ENCODE measurements around the gene PTPRO. TPM values are rescaled to one million over a fixed set of nuclear protein-coding genes. Genes with fewer than 3 reads are reported as not detected.

Gene PTPRO
- total RNA-seq, 4 donors from 2014 or later, result 0.19 to 0.94 (median 0.70) TPM

DNA sequence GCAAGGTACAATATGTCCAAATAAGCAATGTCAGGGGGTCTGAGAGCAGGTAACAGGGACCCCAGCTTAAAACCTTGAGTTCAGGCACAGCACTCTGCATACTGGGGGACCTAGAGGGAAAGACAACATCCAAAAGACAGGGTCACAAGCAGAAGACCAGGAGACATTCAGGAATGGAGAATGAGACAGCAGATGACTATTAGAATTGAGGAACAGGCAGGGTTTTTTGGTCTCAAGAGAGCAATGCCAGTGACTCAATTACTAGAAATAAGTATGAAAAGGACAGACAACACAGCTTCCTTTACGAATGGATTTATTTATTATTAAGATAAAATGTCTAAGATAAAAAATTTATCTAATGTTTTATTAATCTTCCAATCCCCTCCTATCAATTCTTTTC, 223.0 kb downstream of the PTPRO start:
- Histone ChIP-seq H3K9me3 (no peaks in the 10 kb centered on the region), H3K27ac (no peak overlapping the region), H3K36me3 (no peaks in the 10 kb centered on the region), H3K4me3 (no peak overlapping the region), H3K4me1 (no peaks in the 10 kb centered on the region), H3K27me3 (no peaks in the 10 kb centered on the region)
- DNase-seq, result no peak
- in situ Hi-C loops (cut with MboI; ENCODE audit: low sequenced_read_pairs in 4 of 4), result no loop called here
- TF ChIP-seq, protein P1, sequence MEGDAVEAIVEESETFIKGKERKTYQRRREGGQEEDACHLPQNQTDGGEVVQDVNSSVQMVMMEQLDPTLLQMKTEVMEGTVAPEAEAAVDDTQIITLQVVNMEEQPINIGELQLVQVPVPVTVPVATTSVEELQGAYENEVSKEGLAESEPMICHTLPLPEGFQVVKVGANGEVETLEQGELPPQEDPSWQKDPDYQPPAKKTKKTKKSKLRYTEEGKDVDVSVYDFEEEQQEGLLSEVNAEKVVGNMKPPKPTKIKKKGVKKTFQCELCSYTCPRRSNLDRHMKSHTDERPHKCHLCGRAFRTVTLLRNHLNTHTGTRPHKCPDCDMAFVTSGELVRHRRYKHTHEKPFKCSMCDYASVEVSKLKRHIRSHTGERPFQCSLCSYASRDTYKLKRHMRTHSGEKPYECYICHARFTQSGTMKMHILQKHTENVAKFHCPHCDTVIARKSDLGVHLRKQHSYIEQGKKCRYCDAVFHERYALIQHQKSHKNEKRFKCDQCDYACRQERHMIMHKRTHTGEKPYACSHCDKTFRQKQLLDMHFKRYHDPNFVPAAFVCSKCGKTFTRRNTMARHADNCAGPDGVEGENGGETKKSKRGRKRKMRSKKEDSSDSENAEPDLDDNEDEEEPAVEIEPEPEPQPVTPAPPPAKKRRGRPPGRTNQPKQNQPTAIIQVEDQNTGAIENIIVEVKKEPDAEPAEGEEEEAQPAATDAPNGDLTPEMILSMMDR (IDR thresholded peaks at IDR 0.05 in 4 of 5, conservative IDR thresholded peaks at IDR 0.05 in 1 of 5), result no peak
- TF ChIP-seq POLR2A (IDR thresholded peaks at IDR 0.05), result no peak
- ATAC-seq, result no peak
- intact Hi-C loops (cut with DNase I; ENCODE audit: low total_unique reads), result no loop called here

DNA sequence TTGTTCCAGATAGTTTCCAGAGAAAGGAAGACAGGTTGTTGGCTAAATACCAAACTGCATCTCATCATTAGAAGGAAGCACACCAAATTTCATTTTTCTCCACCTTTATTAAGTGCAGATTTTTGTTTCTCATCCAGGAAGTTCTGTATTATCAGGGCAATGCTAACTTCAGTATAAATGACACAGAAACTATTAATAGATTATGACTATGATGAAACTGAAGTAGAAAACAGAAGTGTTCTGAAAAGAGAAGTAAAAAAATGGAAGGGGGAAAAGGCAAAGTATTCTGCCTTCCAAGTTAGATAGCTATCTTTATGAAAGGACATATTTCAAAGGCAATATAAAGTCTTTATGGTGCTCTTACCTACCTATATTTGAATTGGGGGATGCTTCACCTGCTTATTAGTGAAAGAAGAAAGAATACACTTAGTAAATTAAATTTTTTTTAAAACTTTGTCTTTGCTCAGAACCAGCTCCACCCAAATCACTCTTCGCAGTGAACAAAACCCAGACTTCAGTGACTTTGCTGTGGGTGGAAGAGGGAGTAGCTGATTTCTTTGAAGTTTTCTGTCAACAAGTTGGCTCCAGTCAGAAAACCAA, 223.9 kb downstream of the PTPRO start:
- Histone ChIP-seq H3K27me3 (no peaks in the 10 kb centered on the region), H3K9me3 (no peaks in the 10 kb centered on the region), H3K36me3 (no peaks in the 10 kb centered on the region), H3K4me3 (no peak overlapping the region), H3K4me1 (no peaks in the 10 kb centered on the region), H3K27ac (no peak overlapping the region)
- ATAC-seq (no peak), DNase-seq (no peak)
- intact Hi-C loops (cut with DNase I; ENCODE audit: low total_unique reads), result no loop called here
- in situ Hi-C loops (cut with MboI; ENCODE audit: low sequenced_read_pairs in 4 of 4), result no loop called here
- TF ChIP-seq, protein P1 (IDR thresholded peaks at IDR 0.05 in 4 of 5, conservative IDR thresholded peaks at IDR 0.05 in 1 of 5), result no peak
- no peak for TF ChIP-seq POLR2A (IDR thresholded peaks at IDR 0.05)

DNA sequence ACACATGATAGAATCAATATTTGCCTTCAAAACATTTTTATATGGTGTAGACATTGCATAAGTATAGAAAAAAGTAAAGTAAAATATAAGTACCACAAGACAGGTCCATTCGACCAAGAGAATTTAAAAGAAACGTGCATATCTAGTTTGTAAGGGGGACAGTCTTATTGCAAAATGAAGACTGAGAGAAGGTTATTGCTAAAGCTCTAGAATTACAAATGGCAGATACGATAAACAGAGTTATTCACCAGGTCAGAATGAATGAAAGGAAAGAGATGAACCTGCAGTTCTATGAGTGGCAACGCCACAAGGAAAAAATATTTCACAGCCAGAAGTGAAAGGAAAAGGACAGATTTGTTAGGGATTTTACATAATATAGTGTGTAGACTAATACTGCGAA, 224.8 kb downstream of the PTPRO start:
- intact Hi-C loops (cut with DNase I; ENCODE audit: low total_unique reads), result no loop called here
- ATAC-seq (no peak), DNase-seq (no peak)
- no peaks in the 10 kb centered on the region for H3K4me1 ChIP-seq
- TF ChIP-seq POLR2A (IDR thresholded peaks at IDR 0.05), result no peak
- TF ChIP-seq, protein P1 (IDR thresholded peaks at IDR 0.05 in 4 of 5, conservative IDR thresholded peaks at IDR 0.05 in 1 of 5), result no peak
- no peak overlapping the region for H3K4me3 ChIP-seq
- H3K9me3 ChIP-seq, result no peaks in the 10 kb centered on the region
- H3K36me3 ChIP-seq, result no peaks in the 10 kb centered on the region
- no peak overlapping the region for H3K27ac ChIP-seq
- H3K27me3 ChIP-seq, result no peaks in the 10 kb centered on the region
- in situ Hi-C loops (cut with MboI; ENCODE audit: low sequenced_read_pairs in 4 of 4), result no loop called here

DNA sequence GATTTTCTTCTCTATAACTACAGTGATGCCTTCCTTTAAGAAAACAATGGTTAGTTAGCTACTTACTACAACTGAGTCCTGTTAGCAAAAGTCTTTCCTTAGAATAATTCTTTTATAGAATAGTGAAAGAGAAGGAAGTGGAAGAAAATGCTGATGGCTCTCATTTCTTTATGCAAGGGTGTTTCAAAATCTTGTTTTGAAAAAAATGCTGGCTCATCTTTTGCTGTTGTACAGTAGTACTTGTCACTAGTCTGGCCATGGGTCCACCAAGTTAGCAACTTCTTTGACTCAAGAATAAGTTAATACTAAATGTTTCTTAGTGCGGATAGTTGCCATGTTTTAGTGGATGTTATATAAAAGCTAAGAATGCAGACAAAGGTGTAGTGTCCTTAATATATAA, 225.4 kb downstream of the PTPRO start:
- Histone ChIP-seq H3K27ac (no peak overlapping the region), H3K4me3 (no peak overlapping the region), H3K4me1 (no peaks in the 10 kb centered on the region), H3K36me3 (no peaks in the 10 kb centered on the region), H3K9me3 (no peaks in the 10 kb centered on the region), H3K27me3 (no peaks in the 10 kb centered on the region)
- in situ Hi-C loops (cut with MboI; ENCODE audit: low sequenced_read_pairs in 4 of 4), result no loop called here
- ATAC-seq (no peak), DNase-seq (no peak)
- intact Hi-C loops (cut with DNase I; ENCODE audit: low total_unique reads), result no loop called here
- TF ChIP-seq, protein P1 (IDR thresholded peaks at IDR 0.05 in 4 of 5, conservative IDR thresholded peaks at IDR 0.05 in 1 of 5), result no peak
- TF ChIP-seq POLR2A (IDR thresholded peaks at IDR 0.05), result no peak

DNA sequence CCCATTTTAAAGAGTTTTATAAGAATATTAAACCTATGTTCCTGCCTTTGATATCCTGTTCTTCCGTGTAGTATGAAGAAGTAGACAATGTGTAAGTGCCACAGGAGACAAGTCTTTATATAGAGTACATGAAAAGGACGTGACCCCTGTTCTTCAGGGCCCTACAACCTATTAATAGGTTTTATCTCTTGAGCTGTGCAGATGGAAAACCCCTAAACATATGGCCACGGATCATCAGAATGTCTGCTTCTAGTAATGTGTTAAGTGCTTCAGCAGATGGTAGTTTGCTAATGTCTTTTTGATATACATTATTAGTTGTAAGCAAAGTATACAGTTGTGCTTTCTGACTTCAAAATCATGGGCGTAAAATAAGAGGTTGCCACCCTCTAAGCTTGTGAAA, 228.5 kb downstream of the PTPRO start:
- in situ Hi-C loops (cut with MboI; ENCODE audit: low sequenced_read_pairs in 4 of 4), result no loop called here
- H3K9me3 ChIP-seq, result no peaks in the 10 kb centered on the region
- intact Hi-C loops (cut with DNase I; ENCODE audit: low total_unique reads), result no loop called here
- no peaks in the 10 kb centered on the region for H3K36me3 ChIP-seq
- no peak overlapping the region for H3K27ac ChIP-seq
- no peak overlapping the region for H3K4me3 ChIP-seq
- DNase-seq, result no peak
- no peak for ATAC-seq
- H3K4me1 ChIP-seq, result no peaks in the 10 kb centered on the region
- TF ChIP-seq, protein P1 (IDR thresholded peaks at IDR 0.05 in 4 of 5, conservative IDR thresholded peaks at IDR 0.05 in 1 of 5), result no peak
- TF ChIP-seq POLR2A (IDR thresholded peaks at IDR 0.05), result no peak
- H3K27me3 ChIP-seq, result no peaks in the 10 kb centered on the region

All from gastrocnemius medialis (tissue), 4 donors.